ENCODE results near the gene MOV10. TPM values are rescaled to one million over a fixed set of nuclear protein-coding genes. Genes with fewer than 3 reads are reported as not detected.

MOV10 gene
- total and polyA plus RNA-seq, 9 of the 15 experiments (the other 6 are each of a cell fraction or from before 2014, with no cell fraction given), result 16.7 to 105 (median 49.5) TPM

DNA sequence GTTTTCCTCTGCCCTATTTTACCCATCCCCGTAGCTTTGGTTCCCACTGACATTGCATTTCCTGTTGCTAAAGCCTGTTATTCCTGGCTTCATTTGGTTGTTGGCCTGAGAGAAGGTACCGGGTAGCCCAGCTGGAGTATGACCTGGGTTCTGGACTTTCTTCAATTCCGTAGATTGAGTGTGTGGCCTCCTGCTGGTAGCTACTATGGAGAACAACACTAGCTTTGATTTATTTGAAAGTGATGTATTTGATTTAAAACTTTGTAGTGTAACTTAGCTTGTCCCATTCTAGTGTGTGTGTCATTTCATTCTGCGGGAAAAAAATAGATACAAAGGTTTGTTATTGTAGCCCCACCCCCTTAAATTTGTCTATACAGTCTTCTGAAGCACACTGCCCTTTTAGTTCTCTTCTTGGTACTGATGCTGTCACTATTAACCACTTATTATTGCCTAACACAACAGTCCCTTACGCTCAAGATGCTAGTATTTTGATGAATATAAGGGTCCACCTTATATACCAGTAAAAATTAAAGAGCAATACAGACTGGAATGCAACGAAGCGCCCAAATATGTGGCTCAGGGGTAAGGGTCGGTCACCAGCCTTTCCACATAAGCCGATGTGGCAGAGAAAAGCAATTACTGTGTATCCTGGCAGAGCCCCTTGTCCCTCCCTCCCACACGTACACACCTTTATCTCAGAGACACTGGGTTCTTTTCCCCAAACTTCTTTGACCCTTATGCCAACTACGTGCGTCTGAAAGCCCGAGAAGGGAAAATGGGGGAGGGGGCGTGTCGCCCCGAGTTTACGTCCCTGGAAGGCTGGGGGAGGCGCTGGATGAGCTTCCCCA is 643 bp upstream of the MOV10 start (continued):
- TF ChIP-seq, protein P1, sequence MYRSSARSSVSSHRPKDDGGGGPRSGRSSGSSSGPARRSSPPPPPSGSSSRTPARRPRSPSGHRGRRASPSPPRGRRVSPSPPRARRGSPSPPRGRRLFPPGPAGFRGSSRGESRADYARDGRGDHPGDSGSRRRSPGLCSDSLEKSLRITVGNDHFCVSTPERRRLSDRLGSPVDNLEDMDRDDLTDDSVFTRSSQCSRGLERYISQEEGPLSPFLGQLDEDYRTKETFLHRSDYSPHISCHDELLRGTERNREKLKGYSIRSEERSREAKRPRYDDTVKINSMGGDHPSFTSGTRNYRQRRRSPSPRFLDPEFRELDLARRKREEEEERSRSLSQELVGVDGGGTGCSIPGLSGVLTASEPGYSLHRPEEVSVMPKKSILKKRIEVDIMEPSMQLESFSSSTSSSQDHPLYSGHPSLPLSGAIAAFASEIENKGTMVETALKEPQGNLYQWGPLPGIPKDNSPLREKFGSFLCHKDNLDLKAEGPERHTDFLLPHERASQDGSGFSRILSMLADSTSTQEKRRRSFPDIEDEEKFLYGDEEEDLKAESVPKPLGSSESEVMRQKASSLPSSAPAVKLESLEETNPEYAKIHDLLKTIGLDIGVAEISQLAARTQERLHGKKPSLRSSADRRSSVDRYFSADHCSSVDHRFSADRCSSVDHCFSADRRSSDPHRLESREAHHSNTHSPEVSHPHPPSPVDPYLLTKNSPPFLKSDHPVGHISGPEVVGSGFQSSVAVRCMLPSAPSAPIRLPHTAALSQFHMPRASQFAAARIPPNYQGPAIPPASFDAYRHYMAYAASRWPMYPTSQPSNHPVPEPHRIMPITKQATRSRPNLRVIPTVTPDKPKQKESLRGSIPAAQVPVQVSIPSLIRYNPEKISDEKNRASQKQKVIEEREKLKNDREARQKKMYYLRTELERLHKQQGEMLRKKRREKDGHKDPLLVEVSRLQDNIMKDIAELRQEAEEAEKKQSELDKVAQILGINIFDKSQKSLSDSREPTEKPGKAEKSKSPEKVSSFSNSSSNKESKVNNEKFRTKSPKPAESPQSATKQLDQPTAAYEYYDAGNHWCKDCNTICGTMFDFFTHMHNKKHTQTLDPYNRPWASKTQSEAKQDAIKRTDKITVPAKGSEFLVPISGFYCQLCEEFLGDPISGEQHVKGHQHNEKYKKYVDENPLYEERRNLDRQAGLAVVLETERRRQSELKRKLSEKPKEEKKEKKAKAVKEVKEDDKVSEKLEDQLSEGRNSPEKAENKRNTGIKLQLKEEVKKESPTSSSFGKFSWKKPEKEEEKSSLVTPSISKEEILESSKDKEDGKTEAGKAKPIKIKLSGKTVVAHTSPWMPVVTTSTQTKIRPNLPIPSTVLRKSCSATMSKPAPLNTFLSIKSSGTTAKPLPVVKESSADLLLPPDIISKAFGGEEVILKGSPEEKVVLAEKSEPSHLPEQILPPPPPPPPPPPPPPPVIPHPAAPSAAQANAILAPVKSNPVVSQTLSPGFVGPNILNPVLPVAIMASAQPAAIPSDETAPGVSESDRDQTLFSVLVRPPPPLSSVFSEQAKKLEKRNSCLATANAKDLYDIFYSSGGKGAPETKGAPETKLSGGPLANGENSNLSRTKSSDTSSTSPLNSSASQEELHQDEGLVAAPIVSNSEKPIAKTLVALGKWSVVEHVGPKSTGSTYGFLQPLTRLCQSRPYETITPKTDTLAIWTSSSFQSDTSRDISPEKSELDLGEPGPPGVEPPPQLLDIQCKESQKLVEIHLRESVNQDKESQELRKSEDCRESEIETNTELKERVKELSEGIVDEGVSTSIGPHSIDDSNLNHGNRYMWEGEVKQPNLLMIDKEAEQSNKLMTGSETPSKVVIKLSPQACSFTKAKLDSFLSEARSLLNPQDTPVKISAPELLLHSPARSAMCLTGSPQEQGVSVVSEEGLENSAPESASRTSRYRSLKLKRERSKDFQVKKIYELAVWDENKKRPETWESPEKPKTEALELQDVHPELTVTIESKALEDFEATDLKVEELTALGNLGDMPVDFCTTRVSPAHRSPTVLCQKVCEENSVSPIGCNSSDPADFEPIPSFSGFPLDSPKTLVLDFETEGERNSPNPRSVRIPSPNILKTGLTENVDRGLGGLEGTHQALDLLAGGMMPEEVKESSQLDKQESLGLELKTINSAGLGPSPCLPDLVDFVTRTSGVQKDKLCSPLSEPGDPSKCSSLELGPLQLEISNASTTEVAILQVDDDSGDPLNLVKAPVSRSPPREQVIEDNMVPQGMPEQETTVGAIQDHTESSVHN (IDR thresholded peaks at IDR 0.05; ENCODE audit: borderline replicate concordance in 1 of 2, low read depth in 1 of 2), result no peak
- TF ChIP-seq MXI1 (IDR thresholded peaks at IDR 0.05; ENCODE audit: low read depth, low read length) (no peak), RUNX1 (IDR thresholded peaks at IDR 0.05; ENCODE audit: low read depth) (no peak), ZNF41 (CRISPR knock-in tag; conservative IDR thresholded peaks at IDR 0.05) (no peak), SAFB2 (IDR thresholded peaks at IDR 0.05; ENCODE audit: borderline replicate concordance, low read depth, low read length, severe bottlenecking) (no peak), TAF1 (IDR thresholded peaks at IDR 0.05; ENCODE audit: control insufficient read depth, extremely low read depth, insufficient read depth, low read length, severe bottlenecking) (no peak), TBL1XR1 (IDR thresholded peaks at IDR 0.05; ENCODE audit: low read length in 2 of 2) (no peak), MTF1 (CRISPR knock-in tag; IDR thresholded peaks at IDR 0.05; ENCODE audit: borderline replicate concordance) (no peak), ZNF445 (CRISPR knock-in tag; IDR thresholded peaks at IDR 0.05; ENCODE audit: low read depth) (no peak)
- TF ChIP-seq, protein P2, sequence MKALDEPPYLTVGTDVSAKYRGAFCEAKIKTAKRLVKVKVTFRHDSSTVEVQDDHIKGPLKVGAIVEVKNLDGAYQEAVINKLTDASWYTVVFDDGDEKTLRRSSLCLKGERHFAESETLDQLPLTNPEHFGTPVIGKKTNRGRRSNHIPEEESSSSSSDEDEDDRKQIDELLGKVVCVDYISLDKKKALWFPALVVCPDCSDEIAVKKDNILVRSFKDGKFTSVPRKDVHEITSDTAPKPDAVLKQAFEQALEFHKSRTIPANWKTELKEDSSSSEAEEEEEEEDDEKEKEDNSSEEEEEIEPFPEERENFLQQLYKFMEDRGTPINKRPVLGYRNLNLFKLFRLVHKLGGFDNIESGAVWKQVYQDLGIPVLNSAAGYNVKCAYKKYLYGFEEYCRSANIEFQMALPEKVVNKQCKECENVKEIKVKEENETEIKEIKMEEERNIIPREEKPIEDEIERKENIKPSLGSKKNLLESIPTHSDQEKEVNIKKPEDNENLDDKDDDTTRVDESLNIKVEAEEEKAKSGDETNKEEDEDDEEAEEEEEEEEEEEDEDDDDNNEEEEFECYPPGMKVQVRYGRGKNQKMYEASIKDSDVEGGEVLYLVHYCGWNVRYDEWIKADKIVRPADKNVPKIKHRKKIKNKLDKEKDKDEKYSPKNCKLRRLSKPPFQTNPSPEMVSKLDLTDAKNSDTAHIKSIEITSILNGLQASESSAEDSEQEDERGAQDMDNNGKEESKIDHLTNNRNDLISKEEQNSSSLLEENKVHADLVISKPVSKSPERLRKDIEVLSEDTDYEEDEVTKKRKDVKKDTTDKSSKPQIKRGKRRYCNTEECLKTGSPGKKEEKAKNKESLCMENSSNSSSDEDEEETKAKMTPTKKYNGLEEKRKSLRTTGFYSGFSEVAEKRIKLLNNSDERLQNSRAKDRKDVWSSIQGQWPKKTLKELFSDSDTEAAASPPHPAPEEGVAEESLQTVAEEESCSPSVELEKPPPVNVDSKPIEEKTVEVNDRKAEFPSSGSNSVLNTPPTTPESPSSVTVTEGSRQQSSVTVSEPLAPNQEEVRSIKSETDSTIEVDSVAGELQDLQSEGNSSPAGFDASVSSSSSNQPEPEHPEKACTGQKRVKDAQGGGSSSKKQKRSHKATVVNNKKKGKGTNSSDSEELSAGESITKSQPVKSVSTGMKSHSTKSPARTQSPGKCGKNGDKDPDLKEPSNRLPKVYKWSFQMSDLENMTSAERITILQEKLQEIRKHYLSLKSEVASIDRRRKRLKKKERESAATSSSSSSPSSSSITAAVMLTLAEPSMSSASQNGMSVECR (CRISPR knock-in tag; IDR thresholded peaks at IDR 0.05), result no peak
- TF ChIP-seq, protein P3, sequence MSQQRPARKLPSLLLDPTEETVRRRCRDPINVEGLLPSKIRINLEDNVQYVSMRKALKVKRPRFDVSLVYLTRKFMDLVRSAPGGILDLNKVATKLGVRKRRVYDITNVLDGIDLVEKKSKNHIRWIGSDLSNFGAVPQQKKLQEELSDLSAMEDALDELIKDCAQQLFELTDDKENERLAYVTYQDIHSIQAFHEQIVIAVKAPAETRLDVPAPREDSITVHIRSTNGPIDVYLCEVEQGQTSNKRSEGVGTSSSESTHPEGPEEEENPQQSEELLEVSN (IDR thresholded peaks at IDR 0.05; ENCODE audit: borderline replicate concordance in 1 of 2, extremely low read depth in 1 of 2, insufficient read depth in 1 of 2, insufficient read length in 1 of 2, low read depth in 1 of 2, low read length in 1 of 2, poor library complexity in 1 of 2, severe bottlenecking in 1 of 2), result no peak
